HG02571 (cell line): Measurements from ENCODE around the gene ITIH5.

Experiments used
- ATAC-seq: cut with Tn5 transposase; IDR thresholded peaks from one replicate; pipeline ENCODE4 v1.9.1; 2021; ENCODE audit warnings: mild to moderate bottlenecking, moderate library complexity; ENCODE audit not compliant: unreplicated experiment

The ITIH5 gene

DNA sequence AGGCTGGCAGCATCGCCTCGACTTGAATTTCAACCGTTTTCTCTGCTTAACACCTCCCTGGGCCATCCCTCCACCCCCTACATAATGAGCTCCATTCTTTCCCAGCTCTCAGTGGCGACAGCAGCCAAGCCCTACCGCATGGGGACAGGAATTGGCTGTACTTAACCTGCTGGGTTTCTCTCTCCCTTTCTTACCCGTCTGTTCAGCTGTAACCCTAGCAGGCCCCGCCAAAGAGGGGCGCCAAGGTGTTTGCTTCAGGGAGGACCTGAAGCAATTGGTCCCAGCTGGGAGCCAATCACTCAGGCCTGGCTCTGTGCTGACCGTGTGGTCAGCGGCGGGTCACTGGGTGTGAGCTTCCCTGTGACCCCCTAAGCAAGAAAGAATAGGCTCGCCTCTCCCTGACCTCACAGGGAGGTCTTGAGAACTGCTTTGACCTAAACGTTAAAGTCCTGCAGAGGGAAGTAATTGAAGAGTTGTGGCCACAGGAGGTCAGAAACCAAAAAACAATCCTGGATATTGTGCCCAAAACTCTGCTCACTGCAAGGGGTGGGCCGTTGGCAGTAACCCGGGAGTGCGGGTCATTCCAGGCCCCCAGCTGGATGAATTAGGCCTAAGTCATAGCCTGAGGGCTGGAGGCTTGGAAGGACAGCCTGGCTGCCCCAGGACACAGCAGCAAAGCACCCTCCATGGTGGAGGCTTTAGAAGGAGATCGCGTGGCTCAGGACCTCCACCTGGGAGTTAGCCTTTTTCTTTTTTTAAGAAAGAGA lies 114.6 kb downstream of the ITIH5 start:
- no peak for ATAC-seq

GRCh38 chr10:7551289-7551688 lies 115.5 kb downstream of the ITIH5 start:
- no peak for ATAC-seq

GRCh38 chr10:7550013-7550412 lies 116.8 kb downstream of the ITIH5 start:
- ATAC-seq: no peak

DNA sequence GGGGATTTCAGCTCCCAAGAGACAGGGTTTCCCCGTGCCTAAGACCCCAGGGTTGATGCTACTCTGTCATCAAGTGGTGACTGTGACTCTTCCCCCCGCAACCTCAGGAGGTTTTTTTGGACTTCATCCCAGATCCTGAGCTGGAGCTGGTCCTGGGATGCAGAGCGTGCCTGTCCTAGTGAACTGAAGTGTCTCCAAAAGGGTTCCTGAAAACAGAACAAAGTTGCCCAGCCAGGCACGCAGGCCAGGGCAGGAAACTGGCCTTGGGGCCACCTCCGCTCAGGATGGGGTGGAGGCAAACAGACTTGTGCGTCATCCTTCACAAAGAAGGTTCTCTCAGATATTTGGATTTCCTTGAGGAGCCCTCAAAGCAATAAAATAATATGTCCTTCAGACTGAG lies 118.9 kb downstream of the ITIH5 start:
- ATAC-seq: no peak

DNA sequence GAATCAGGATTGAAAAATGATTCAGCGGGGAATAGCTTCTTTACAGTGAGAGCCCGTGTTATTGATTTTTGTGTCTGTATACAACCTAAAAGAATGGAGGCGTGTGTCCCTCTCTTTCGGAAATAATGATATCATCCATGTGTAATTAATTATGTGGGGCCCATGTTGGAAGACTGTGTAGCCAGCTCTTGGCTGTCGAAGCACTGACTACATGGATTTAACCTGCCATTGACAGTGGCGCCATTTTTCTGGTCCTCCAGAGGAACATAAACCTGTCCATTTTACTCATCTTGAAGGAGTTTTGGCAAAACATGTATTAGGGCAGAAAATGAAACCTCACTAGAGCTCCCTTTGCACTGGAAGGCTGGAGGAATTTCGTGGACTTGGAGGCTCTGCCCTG lies 119.6 kb downstream of the ITIH5 start:
- no peak for ATAC-seq

- ATAC-seq: no peak
Measured at GRCh38 chr10:7546385-7546967, 120.3 kb downstream of the ITIH5 start.

DNA sequence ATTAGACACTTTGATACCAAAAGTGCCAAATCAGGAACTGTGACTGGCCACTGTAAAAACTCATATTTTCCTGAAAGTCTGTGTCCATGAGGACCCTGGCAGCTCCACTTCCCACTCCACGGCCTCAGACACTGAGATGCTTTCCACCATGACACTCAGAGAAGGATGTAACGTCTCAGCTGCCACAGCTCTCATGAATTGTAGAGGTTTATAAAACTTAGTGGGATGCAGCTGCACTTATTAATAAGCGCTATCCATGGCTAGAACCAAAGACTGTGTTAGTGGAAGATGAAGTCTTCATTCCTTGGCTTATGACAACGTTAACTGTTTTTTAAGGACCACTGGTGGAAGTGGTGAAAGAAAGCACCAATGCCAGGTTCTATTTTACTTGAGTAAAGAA lies 121.0 kb downstream of the ITIH5 start:
- no peak for ATAC-seq

GRCh38 chr10:7545261-7545660 lies 121.5 kb downstream of the ITIH5 start:
- no peak for ATAC-seq

DNA sequence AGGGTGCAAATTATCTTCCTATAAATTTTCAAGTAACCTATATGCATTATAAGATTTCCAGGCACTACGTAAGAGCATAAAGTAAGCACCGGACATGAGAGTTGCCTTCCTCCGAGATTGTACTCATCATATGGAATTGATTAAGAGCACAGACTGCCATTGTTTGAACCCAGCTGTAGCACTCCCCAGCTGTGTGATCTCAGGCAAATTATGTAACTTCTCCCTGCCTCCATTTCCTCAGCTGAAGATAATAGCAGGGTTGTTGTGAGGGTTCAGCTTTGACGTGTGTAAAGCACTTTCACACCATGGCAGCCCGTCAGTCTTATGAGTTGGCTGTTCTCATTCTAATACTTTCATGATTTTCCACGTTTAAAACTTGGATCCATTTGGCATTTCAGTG lies 122.6 kb downstream of the ITIH5 start:
- ATAC-seq: no peak

DNA sequence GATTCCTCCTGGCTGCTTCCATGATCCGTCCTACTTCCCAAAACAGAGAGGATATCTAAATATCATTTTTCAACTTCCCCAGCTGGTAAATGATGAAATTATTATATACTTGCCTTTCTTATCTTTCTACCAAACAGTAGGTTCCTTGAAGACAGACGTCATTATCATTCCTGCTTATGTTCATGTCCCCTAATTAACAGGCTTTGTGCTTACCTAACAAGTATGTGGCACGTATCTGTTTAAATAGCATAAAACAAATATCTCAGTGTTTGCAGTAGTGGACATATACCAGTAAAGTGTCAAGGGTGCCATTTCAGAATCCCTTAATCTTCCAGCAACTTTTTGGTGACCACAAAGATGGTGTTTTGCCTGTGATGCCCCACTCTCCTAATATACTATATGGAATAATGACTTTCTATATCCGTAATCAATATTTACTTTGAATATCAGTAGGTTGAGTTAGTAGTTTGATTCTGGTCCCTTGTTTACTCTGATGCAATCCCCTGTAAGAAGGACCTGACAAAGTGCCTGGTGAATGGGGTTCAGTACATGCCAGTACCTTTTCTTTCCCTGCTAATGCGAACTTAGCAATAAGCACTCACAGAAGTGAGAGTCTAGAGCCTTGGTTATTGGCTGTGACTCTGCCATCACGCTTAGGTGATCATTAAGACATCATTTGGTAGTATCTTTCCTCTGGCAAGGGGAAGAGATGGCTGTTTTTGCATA lies 124.4 kb downstream of the ITIH5 start:
- no peak for ATAC-seq

DNA sequence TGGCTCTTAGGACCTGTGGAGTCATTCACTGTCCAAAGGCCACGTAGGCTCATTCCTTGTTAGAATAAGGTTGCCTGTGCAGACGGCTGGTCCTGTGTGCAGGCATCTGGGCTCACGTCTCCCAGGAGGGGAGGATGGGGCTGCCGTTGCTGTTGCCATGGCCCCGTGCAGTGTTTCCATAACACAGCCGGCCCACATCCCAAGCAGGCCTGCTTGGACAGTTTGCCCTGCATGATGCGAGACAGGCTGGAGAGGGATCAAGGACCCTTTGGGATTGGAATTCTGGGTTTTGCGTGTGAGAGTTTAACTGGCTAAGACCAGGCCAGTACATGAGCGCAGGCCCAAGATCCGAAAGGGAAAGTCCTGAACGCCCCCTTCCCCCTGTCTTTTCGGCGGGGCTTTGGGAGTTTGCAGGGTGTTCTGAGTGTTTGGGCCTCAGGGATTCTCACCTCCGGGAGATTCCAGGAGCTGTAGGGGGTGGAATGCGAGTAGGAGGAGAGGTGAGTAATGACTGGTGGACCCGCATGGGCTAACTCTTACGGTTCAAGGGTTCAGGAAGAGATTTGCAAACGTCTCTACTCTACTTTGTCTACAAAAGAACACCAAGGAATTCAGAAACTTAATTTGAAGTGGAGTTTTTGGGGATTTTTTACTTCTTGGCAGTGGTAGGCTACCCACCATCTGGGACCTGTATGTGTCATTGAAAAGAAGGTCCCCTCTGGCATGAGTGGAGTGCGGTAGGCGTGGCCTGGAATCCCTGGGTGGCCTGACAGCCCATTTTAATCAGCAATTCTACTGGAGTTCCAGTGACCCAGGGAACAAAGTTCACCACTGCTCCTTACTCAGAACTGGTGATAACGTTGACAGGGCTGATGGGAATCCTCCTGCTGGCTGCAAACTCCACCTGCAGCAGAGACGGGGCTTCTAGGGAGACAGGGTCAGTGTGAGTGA lies 125.4 kb downstream of the ITIH5 start:
- ATAC-seq: no peak

DNA sequence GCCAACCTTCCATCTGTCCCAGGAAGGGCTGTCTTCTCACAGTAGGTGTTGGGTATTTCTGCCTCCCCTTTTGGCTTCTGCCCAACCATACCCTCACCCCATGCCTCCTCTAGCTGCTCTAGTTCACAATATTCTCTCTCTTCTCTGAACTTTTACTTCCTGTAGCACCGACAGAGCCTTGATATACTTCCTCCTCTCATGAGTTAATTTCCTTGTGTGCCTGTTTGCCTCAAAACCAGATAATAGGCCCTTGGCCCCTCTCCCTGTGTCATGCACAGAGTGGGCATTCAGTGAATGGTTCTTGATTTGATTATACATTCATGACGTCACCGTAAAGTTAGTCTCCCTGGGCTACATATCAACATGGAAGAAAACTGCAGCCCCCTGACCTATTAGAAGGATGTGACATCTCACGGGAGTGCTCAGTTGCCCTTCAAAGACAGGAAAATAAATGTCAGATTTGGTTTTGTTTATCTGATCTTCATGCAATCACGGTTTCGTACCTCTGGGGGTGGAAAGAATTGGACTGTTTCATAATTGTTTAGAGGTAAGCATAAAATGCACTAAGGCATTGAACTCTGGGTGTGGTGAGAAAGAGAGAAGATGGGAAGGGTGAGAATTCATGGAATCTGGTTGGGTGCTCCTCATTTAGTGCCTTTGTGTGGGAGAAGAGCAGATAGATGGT lies 127.7 kb downstream of the ITIH5 start:
- no peak for ATAC-seq

GRCh38 chr10:7537126-7537525 lies 129.6 kb downstream of the ITIH5 start:
- no peak for ATAC-seq

DNA sequence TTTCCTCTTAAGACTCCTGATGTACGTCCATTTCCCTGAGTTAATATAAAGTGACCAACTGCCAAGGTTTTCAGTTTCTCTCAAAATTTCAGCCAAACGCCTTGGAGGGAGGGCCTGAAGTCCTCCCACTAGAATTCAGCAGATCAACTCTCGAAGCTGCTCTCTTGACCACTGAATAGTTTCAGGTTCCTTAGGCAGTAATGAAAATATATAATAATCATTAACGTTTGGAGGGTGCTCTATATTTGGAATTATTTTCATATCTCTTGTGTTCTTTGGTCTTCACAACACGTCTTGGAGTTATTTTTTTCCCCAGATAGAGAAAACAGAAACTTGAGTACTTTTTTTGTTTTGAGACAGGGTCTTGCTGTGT lies 132.3 kb downstream of the ITIH5 start:
- ATAC-seq: no peak

- no peak for ATAC-seq
Measured at GRCh38 chr10:7533657-7534479, 132.9 kb downstream of the ITIH5 start.

GRCh38 chr10:7532723-7533498 lies 133.9 kb downstream of the ITIH5 start:
- no peak for ATAC-seq

DNA sequence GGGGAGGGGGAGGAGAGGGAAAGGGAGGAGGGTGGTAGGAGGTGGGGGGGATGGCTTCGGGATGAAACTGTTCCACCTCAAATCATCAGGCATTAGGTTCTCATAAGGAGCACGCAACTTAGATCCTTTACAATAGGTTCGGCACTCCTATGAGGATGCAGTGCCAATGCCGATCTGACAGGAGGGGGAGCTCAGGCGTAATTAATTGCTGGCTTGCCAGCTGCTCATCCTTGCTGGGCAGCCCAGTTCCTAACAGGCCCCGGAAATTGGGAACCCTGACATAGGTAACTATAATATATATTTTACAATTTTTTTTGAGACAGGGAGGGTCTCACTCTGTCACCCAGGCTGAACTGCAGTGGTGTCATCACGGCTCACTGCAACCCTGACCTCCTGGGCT lies 137.1 kb downstream of the ITIH5 start:
- no peak for ATAC-seq

- ATAC-seq: no peak
Measured at GRCh38 chr10:7527468-7527867, 139.3 kb downstream of the ITIH5 start.

GRCh38 chr10:7526017-7526400 lies 140.8 kb downstream of the ITIH5 start:
- ATAC-seq: no peak
